ENCODE data around the gene TMX2.

DNA sequence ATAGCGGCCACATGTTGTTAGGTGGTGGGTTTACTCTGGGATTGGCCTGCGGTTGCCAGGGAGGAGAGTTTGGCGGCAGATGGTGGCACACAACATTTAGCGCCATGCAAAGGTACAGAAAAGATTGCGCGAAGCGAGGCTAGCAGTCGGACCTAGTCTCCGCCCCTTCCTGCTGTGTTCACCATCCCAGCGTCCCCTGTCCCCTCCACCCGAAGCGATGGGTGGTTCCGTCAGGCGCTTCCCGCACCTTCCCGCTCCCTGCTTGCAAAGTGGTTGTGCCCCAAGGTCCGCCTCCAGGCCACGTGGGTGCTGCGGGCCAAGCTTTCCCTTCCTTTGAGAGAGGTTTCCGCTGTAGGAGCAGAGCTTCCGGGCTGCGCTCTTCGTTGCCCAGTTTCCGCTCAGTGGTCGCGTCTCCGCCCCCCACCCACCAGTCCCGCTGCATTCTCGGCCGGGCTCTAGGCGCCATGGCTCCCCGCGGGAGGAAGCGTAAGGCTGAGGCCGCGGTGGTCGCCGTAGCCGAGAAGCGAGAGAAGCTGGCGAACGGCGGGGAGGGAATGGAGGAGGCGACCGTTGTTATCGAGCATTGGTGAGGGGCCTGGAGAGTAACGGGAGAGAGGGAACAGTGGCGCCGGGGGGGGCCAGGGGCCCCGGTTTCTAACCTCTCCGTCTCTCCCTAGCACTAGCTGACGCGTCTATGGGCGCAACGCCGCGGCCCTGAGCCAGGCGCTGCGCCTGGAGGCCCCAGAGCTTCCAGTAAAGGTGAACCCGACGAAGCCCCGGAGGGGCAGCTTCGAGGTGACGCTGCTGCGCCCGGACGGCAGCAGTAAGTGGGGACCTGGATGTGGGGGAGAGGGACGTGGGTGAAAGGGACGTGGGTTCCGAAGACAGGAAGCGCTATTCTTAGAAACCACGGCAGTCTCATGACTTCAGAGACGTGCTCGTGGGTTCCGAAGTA, 29.0 kb downstream of the TMX2 start, which contains the start of gene SELENOH:
- TF ChIP-seq, protein P1, sequence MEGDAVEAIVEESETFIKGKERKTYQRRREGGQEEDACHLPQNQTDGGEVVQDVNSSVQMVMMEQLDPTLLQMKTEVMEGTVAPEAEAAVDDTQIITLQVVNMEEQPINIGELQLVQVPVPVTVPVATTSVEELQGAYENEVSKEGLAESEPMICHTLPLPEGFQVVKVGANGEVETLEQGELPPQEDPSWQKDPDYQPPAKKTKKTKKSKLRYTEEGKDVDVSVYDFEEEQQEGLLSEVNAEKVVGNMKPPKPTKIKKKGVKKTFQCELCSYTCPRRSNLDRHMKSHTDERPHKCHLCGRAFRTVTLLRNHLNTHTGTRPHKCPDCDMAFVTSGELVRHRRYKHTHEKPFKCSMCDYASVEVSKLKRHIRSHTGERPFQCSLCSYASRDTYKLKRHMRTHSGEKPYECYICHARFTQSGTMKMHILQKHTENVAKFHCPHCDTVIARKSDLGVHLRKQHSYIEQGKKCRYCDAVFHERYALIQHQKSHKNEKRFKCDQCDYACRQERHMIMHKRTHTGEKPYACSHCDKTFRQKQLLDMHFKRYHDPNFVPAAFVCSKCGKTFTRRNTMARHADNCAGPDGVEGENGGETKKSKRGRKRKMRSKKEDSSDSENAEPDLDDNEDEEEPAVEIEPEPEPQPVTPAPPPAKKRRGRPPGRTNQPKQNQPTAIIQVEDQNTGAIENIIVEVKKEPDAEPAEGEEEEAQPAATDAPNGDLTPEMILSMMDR (IDR thresholded peaks at IDR 0.05; ENCODE audit: low read length) = no peak
- no peak for TF ChIP-seq EZH2 (IDR thresholded peaks at IDR 0.05; ENCODE audit: borderline replicate concordance, low read length)

Data from OCI-LY1 (cell line).